SH-SY5Y (cell line): ENCODE measurements around the gene AHRR.

Source experiments
- GATA2 ChIP-seq: IDR thresholded peaks from 2 replicates; pipeline ENCODE4 v1.6.1; 2011; ENCODE audit warnings: mild to moderate bottlenecking, low read depth, low read length
- GATA3 ChIP-seq: IDR thresholded peaks from 2 replicates; pipeline ENCODE4 v1.6.1; 2011; ENCODE audit warnings: low read depth, mild to moderate bottlenecking, low read length, moderate library complexity

AHRR gene

DNA sequence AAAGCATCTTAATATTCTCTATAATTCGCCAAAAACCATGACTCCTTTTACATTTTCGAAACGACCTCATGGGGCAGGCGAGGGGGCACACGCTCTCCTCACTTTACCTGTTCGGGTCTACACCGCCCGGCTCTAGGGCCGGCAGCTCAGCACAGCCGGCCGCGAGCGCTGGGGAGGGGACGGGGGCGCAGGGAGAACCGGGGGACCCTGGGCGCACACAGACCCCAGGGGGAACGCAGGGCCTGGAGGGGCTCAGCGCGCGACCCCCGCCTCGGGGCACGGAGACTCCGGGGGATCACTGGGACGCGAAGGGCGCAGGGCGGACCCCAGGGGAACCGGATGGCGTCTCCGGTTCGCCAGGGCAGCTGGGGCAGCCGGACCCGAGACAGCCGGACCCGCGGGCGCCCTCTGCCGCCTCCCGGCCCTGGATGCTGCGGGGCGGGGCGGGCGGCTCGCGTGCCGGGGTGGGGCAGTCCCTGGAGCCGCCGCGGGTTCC, at the start of gene AHRR:
Gene AHRR, plus strand, starts transcription at position 485 of the 496 bp plus-strand sequence. CDS start 22,189 bp downstream, outside the sequence.
- TF ChIP-seq GATA3 (no peak), GATA2 (no peak)

- TF ChIP-seq GATA3 (no peak), GATA2 (no peak)
Measured at GRCh38 chr5:278646-279045, 42.9 kb upstream of the AHRR start.

DNA sequence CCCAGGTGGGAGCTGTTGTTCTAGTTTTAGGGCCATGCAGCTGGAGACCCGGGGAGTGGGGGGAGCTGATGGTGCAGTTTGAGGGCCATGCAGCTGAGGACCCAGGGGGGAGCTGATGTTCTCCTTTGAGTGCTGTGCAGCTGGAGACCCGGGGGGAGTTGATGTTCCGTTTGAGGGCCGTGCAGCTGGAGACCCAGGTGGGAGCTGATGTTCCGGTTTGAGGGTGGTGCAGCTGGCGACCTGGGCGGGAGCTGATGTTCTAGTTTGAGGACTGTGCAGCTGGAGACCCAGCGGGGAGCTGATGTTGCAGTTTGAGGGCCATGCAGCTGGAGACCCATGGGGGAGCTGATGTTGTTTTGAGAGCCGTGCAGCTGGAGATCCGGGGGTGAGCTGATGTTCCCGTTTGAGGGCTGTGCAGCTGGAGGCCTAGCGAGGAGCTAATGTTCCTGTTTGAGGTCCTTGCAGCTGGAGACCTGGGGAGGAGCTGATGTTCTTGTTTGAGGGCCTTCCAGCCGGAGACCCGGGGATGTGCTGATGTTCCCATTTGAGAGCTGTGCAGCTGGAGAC, 35.4 kb upstream of the AHRR start:
- TF ChIP-seq GATA2 (no peak), GATA3 (no peak)

- TF ChIP-seq GATA3 = no peak
- TF ChIP-seq GATA2 = no peak
Measured at GRCh38 chr5:298737-299125, 22.8 kb upstream of the AHRR start.

GRCh38 chr5:302966-303365, 18.5 kb upstream of the AHRR start:
- TF ChIP-seq GATA3 = no peak
- TF ChIP-seq GATA2 = no peak

GRCh38 chr5:305050-305449, 16.5 kb upstream of the AHRR start:
- TF ChIP-seq GATA2 (no peak), GATA3 (no peak)

DNA sequence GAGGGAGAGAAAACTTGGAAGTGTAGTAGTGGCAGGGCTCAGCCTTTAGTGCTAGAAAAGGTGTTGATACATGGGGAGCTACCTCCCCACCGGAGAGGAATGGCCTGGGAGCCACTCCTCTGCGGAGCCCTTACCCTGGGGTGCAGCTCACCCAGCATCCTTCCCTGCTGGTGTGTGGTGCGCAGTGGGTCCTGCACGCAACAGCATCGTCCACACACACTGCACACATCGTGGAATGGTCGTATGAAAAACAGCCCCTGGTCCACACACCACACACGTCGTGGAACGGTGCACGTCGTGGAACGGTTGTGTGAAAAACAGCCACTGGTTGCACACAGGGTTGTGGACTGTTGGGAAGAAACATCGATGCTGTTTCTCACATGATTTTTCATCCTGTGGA, 16.1 kb upstream of the AHRR start:
- no peak for TF ChIP-seq GATA3

DNA sequence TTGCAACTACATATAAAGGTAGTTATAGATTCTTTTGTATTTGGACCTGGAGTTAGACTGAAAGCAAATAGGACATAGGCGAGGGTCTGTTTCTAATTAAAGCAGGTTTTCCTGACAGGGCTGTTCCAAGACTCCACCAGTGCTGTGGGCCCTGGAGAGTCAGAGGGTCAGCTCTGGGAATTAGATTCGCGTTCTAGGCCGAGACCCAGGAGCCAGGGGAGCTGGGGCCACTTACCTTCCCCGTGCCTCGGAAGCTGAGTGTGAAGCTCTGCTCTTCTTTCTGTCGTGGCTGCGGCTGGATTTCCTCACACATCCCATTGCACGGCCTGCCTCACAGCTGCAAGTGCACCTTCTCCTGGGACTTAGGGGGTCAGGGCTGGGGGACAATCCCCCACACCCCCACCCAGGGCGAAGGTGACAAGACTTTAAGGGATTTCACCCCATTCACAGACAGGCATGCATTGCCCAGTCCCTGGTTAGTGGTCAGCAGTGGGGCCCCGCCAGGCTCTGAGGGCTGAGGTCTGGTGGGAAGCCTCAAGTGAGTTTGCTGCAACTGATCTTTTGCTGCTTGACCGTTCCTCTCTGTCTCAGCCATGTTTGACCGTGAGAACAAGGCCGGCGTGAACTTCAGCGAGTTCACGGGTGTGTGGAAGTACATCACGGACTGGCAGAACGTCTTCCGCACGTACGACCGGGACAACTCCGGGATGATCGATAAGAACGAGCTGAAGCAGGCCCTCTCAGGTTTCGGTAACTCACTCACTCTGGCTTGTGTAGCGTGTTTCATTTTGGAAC, 15.3 kb upstream of the AHRR start:
- no peak for TF ChIP-seq GATA3
- no peak for TF ChIP-seq GATA2

- TF ChIP-seq GATA2 (no peak), GATA3 (no peak)
Measured at GRCh38 chr5:307306-307705, 14.2 kb upstream of the AHRR start.

DNA sequence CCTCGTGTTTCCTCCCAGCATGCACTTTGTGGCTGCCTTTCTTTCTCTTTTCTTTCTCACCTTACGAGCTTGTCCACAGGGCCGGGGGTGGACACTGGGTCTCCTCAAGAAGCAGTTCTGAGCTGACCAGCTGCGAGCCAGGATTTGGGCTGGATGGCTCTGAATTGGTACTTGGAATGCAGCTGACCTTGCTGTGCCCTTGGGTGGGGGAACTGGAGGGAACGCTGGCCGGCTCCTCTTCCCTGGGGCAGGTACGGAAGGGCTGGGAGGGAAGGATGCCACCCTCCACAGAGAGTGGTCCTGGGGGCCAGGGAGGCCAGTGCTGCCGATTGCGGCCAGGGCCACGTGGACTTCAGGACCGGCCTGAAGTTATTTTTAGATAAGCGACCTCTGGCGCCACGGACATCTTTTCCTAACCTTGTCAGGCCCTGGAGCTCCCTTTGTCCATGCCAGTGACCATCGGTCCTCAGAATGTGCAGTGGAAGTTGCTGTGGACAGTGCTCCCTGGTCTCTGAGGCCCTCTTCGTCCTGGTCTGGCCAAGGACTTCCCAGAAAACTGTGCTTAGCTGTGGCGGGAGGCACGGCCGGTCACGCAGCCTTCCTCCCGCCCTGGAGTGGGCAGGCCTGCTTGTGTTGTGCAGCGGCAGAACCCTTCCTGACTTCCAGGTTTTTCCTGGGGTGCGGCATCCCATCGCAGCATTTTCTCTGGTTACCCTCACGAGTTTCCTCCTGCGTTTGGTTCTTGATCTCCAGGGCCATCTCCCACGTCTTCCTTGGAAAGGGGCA, 13.5 kb upstream of the AHRR start:
- no peak for TF ChIP-seq GATA2

DNA sequence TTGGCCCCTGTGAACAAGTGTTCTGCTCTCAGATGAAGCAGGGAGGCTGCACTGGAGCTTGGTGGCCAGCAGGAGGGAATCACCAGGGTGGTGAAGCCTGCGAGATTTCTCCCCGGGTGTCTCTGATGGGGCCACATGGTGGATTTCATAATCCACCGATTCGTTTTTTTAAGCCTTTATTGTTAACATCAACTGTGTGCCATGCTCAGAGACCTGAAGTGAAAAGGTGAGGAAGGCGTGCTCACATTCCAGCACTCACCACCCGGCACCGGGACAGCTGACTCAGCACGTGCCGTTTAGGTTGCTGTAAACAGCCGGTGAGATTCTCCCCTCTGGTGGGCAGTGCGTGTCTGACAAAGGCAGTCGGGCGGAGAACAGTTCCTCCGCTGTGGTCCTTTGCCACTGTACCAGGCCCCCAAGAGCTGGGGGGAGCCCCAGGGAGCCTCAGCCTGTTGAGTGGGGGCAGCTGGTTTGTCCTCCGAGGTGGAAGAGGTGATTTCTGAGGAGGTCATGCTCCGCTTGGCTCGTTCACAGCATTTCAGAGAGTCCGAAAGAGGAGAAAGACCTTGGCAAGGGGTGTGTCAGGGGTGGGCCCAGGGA, 12.7 kb upstream of the AHRR start:
- TF ChIP-seq GATA2 (no peak), GATA3 (no peak)

DNA sequence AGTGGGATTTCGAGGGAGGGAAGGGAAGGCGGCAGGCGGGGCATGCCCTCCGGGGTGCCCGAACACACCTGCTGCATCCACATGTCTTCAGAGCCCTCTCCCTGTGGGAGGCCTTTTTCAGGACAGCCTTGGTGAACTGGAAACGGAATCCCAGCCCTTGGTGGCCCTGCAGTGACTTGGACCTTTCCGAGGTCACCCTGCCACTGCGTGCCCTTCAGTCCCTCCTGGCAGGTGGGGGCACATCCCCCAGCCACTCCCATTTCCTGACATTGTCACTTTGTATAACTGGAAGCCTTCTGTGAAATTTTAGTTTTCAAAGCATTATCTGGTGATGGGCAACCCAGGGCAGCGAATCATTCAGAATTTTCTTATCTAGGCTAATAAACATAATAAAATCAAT, 11.0 kb upstream of the AHRR start:
- TF ChIP-seq GATA3 (no peak), GATA2 (no peak)

DNA sequence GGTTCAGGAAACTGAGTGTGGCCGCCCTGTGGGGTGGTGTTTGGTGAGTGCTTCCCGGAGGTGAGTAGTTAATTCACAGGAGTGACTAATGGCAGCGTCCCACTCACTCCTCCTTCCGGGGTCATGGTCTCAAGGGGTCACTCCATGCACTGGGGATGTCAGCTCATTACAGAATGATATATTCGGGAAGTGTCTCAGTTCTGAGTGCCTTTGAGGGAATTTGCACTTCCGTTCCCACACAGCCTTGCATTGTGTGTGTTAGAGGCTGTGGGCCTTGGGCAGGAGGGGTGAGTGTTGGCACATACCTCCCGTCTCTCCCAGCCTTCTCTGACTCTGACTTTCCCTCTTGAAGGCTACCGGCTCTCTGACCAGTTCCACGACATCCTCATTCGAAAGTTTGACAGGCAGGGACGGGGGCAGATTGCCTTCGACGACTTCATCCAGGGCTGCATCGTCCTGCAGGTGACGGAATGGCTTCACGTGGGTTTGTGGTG, 10.5 kb upstream of the AHRR start:
- TF ChIP-seq GATA2 (no peak), GATA3 (no peak)

GRCh38 chr5:311963-312362, 9.6 kb upstream of the AHRR start:
- no peak for TF ChIP-seq GATA2
- no peak for TF ChIP-seq GATA3

DNA sequence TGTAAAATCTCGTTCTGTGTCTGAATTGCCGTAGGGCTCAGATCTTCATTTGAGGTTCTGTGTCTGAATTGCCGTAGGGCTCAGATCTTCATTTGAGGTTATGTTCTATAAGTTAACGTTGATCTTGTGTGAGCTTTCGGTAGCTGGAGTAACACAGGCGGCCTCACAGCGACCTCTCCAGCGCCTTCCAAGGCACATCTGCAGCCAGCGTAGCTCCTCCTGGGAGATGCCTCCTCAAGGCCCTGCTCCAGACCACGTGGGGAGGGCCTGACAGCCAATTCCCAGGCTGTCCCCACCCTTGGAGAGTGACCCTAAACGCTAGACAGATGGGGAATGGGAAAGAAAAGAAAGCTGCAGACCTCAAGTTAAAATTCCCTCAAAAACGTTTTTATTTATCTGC, 8.7 kb upstream of the AHRR start:
- TF ChIP-seq GATA2 (no peak), GATA3 (no peak)
